Lung (tissue), 12 donors: ENCODE data around the gene CDK5R2. TPM values are rescaled to one million over a fixed set of nuclear protein-coding genes. Genes with fewer than 3 reads are reported as not detected.
A peak's percentile ranks its signal among the peaks of the same experiment; 100 is the strongest.

Experiments
- ATAC-seq: fragments of 200-7000 bp; cut with Tn5 transposase; one replicate; pipeline ENCODE4 v1.9.1; 2020; ENCODE audit warnings: moderate number of reproducible peaks; ENCODE audit not compliant: insufficient read depth, low FRiP score
- DNase-seq, 3 donors: peaks; one replicate each; pipeline ENCODE4 v3.0.0-alpha.2; 2013 to 2017
- H3K27ac ChIP-seq, 2 donors: one replicate each; pipeline ENCODE4 v1.5.1; 2013; ENCODE audit warnings: mild to moderate bottlenecking in 2 of 2, moderate library complexity in 2 of 2, control low read depth in 1 of 2, inconsistent platforms in 1 of 2, low read depth in 1 of 2, low read length in 1 of 2
- H3K27me3 ChIP-seq, 3 donors: one replicate each; pipeline ENCODE4 v1.5.1; 2013; ENCODE audit warnings: low read length in 2 of 3; ENCODE audit not compliant: control insufficient read depth in 3 of 3, insufficient read depth in 3 of 3
- H3K36me3 ChIP-seq, 4 donors: one replicate each; pipeline ENCODE4 v1.5.1; 2013; ENCODE audit warnings: low read length in 4 of 4, mild to moderate bottlenecking in 1 of 4, moderate library complexity in 1 of 4; ENCODE audit not compliant: control insufficient read depth in 4 of 4, insufficient read depth in 4 of 4
- H3K4me1 ChIP-seq, 5 donors: one replicate each; pipeline ENCODE4 v1.5.1; 2013; ENCODE audit warnings: low read length in 5 of 5, mild to moderate bottlenecking in 2 of 5, moderate library complexity in 1 of 5; ENCODE audit not compliant: control insufficient read depth in 5 of 5, insufficient read depth in 5 of 5
- H3K4me3 ChIP-seq: one replicate; pipeline ENCODE4 v1.5.1; 2013; ENCODE audit warnings: mild to moderate bottlenecking, control low read depth, moderate library complexity
- H3K9ac ChIP-seq, 2 donors: one replicate each; pipeline ENCODE4 v1.5.1; 2013; ENCODE audit warnings: low read length in 2 of 2, control low read depth in 1 of 2; ENCODE audit not compliant: insufficient read depth in 1 of 2
- H3K9me3 ChIP-seq, 4 donors: one replicate each; pipeline ENCODE4 v1.5.1; 2013; ENCODE audit warnings: low read length in 3 of 4, mild to moderate bottlenecking in 1 of 4, moderate library complexity in 1 of 4; ENCODE audit not compliant: control insufficient read depth in 4 of 4, insufficient read depth in 3 of 4
- WGBS, 2 donors: extraction: QIAGEN DNeasy Blood & Tissue Kit; methylation state at CpG; one replicate each; pipeline ENCODE4 v1.1.7; 2013; 5-methylcytosine and 5-hydroxymethylcytosine counted together
- polyA plus RNA-seq, 2 donors: library from polyadenylated mRNA; stranded (reverse); fragments of 200-250 nt; gene quantifications; one replicate each; pipeline ENCODE4 v1.2.1, GENCODE V29; 2013
- total RNA-seq, 2 donors: library from RNA; depleted of rRNA in 1 of 2; stranded (reverse); fragments of >200 nt in 1 of 2; gene quantifications; one replicate each; pipeline ENCODE4 v1.2.1, GENCODE V29; 2014 to 2021
- TF ChIP-seq, protein P1 (sequence below): IDR thresholded peaks from 2 replicates; pipeline ENCODE4 v1.5.1; 2012; ENCODE audit warnings: mild to moderate bottlenecking; ENCODE audit errors: control extremely low read depth, extremely low read depth
- donor health status: control.
- donor health status: control.
- donor health status: Bipolar disorder and iron deficiency.
- donor health status: healthy.
- donor health status: DM: yes; HTN: yes; CAD: no.

The CDK5R2 gene
- total and polyA plus RNA-seq, 4 donors: 0.03 to 0.17 (median 0.08) TPM; not detected in 1

DNA sequence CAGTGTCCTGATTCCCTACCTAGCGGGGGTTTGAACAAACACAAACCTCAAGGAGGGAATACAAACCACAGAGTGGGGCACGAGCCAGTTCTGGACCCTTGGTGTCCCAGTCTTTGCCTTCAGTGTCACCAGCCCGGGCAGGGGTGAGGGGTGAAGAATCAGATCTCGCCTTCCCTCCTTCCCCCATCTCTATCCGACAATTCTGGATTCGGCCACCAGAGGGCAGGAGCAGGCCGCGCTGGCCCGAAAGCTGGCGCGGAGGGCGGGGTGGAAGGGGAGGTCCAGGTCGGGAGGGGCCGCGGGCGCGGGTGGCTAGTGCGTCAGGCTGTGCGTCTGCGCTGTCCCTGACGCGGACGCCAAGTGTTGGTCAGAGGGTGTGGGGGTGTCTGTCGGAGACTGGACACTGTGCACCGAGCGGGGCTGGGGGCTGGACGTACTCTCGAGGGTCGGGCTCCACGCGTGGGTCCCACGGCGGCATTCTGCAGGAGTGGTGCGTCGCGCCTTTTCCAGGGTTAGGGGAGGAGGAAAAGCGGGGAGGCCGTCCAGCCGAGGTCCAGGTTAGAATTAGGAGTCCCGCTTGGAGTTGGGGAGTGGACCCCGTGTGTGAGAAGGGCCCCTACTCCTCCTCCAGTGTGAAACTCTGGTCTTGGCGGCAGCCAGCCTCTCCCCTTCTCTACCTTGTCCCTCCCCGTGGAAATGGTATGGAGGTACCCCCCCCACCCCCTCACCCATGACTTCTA, 36.7 kb downstream of the CDK5R2 start:
- no peaks in the 10 kb centered on the region for H3K36me3 ChIP-seq
- DNase-seq (peak; percentile 76 to 86 (median 77)), ATAC-seq (peak; percentile 88)
- TF ChIP-seq, protein P1, sequence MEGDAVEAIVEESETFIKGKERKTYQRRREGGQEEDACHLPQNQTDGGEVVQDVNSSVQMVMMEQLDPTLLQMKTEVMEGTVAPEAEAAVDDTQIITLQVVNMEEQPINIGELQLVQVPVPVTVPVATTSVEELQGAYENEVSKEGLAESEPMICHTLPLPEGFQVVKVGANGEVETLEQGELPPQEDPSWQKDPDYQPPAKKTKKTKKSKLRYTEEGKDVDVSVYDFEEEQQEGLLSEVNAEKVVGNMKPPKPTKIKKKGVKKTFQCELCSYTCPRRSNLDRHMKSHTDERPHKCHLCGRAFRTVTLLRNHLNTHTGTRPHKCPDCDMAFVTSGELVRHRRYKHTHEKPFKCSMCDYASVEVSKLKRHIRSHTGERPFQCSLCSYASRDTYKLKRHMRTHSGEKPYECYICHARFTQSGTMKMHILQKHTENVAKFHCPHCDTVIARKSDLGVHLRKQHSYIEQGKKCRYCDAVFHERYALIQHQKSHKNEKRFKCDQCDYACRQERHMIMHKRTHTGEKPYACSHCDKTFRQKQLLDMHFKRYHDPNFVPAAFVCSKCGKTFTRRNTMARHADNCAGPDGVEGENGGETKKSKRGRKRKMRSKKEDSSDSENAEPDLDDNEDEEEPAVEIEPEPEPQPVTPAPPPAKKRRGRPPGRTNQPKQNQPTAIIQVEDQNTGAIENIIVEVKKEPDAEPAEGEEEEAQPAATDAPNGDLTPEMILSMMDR: peak; percentile 51
- H3K9ac ChIP-seq: no peak overlapping the region
- peaks cover 0 to 27% (median 10%) of the 10 kb centered on the region in 5 donors for H3K4me1 ChIP-seq
- WGBS, 2 donors: 5% methylated on average over 42 to 43 of the region's 43 CpGs
- H3K4me3 ChIP-seq: no peak overlapping the region
- H3K9me3 ChIP-seq: peaks cover 0 to 5% (median 0%) of the 10 kb centered on the region in 4 donors
- peaks cover 5 to 89% (median 66%) of the 10 kb centered on the region in 3 donors for H3K27me3 ChIP-seq
- no peak overlapping the region for H3K27ac ChIP-seq

DNA sequence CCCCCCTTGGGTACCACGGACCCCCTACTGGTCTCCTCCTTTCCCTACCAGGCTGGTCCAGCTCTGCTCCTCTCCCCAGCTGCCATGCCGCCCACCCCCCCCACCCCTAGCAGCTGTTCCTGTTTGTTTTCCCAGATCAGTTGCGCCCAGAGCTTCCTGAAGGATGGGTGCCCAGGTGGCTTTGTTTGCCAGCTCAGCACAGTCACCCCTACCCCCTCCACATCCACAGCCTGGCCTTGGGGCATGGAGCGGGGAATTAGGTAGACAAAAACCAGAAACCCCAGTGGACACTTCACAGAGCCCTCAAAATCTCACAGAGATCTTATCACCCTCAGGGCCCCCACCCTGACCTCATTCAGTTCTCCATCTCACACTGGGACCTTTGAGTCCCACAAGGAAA, 37.5 kb downstream of the CDK5R2 start:
- Histone ChIP-seq H3K4me1 (peaks cover 0 to 28% (median 10%) of the 10 kb centered on the region in 5 donors), H3K4me3 (no peak overlapping the region), H3K36me3 (no peaks in the 10 kb centered on the region), H3K27ac (no peak overlapping the region), H3K9ac (no peak overlapping the region), H3K27me3 (peaks cover 0 to 84% (median 61%) of the 10 kb centered on the region in 3 donors), H3K9me3 (peaks cover 0 to 2% (median 0%) of the 10 kb centered on the region in 4 donors)
- ATAC-seq (no peak), DNase-seq (no peak)
- TF ChIP-seq, protein P1: no peak
- 42 to 57% methylated on average over 4 of the region's 4 CpGs for WGBS, 2 donors

DNA sequence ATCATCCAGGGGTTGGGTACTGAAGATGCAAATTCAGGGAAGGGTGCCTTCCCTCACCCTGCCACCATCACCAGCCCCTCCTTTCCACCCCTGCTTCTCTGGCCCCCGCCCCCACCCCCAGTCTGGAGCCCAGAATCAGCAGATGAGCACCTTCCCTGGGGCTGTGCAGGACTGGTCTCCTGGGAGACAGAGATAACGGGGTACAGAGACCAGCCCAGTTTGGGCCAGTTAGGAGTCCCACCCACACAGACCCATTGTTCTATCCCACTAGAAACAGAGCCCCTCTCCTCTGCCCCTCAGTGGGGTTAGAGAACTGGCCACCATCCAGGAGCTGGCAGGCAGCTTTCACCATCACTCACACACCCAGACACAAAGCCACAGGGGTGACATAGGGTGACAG, 38.3 kb downstream of the CDK5R2 start:
- Histone ChIP-seq H3K9ac (no peak overlapping the region), H3K27me3 (peaks cover 0 to 83% (median 56%) of the 10 kb centered on the region in 3 donors), H3K4me3 (no peak overlapping the region), H3K36me3 (no peaks in the 10 kb centered on the region), H3K9me3 (no peaks in the 10 kb centered on the region), H3K27ac (no peak overlapping the region), H3K4me1 (peaks cover 0 to 25% (median 12%) of the 10 kb centered on the region in 5 donors)
- no peak for DNase-seq
- TF ChIP-seq, protein P1: no peak
- no peak for ATAC-seq
- WGBS, 2 donors: 39 to 48% methylated on average over 2 of the region's 2 CpGs
